ENCODE measurements around the gene BANP. TPM values are rescaled to one million over a fixed set of nuclear protein-coding genes. Genes with fewer than 3 reads are reported as not detected.
"Not testable (repeated sequence)": the region's sequence is repeated elsewhere in the genome, so short reads cannot be mapped to it uniquely, and the experiment has no call there.

The BANP gene
- total RNA-seq, 1 experiment from 2014 or later: 17.3 TPM

GRCh38 chr16:87966064-87966645 lies 14.9 kb downstream of the BANP start:
- peak; percentile 46 for DNase-seq (ENCODE audit: low read depth)

- DNase-seq (ENCODE audit: low read depth): peak; percentile 31
Observed at GRCh38 chr16:87966685-87967185, 15.5 kb downstream of the BANP start.

GRCh38 chr16:87968541-87968940 lies 17.3 kb downstream of the BANP start:
- DNase-seq (ENCODE audit: low read depth): no peak

GRCh38 chr16:87970186-87970585 lies 19.0 kb downstream of the BANP start:
- DNase-seq (ENCODE audit: low read depth): peak; percentile 56

GRCh38 chr16:87971933-87972332 lies 20.7 kb downstream of the BANP start:
- no peak for DNase-seq (ENCODE audit: low read depth)

GRCh38 chr16:87973717-87974116 lies 22.5 kb downstream of the BANP start:
- DNase-seq (ENCODE audit: low read depth): no peak

- no peak for DNase-seq (ENCODE audit: low read depth)
Observed at GRCh38 chr16:87974178-87974577, 22.9 kb downstream of the BANP start.

- no peak for DNase-seq (ENCODE audit: low read depth)
Observed at GRCh38 chr16:87976665-87977064, 25.4 kb downstream of the BANP start.

- no peak for DNase-seq (ENCODE audit: low read depth)
Observed at GRCh38 chr16:87978127-87978526, 26.9 kb downstream of the BANP start.

GRCh38 chr16:87979352-87979751 lies 28.1 kb downstream of the BANP start:
- DNase-seq (ENCODE audit: low read depth): no peak

- DNase-seq (ENCODE audit: low read depth): not testable (repeated sequence)
Observed at GRCh38 chr16:87979911-87980630, 28.8 kb downstream of the BANP start.

GRCh38 chr16:87981376-87981775 lies 30.1 kb downstream of the BANP start:
- DNase-seq (ENCODE audit: low read depth): not testable (repeated sequence)

- DNase-seq (ENCODE audit: low read depth): no peak
Observed at GRCh38 chr16:87982581-87983041, 31.4 kb downstream of the BANP start.

- not testable (repeated sequence) for DNase-seq (ENCODE audit: low read depth)
Observed at GRCh38 chr16:87983072-87983736, 32.0 kb downstream of the BANP start.

- peak; percentile 33 for DNase-seq (ENCODE audit: low read depth)
Observed at GRCh38 chr16:87983737-87984097, 32.5 kb downstream of the BANP start.

GRCh38 chr16:87984180-87984579 lies 32.9 kb downstream of the BANP start:
- not testable (repeated sequence) for DNase-seq (ENCODE audit: low read depth)

- no peak for DNase-seq (ENCODE audit: low read depth)
Observed at GRCh38 chr16:87984632-87985267, 33.5 kb downstream of the BANP start.

GRCh38 chr16:87985493-87985892 lies 34.3 kb downstream of the BANP start:
- not testable (repeated sequence) for DNase-seq (ENCODE audit: low read depth)

- DNase-seq (ENCODE audit: low read depth): peak; percentile 52
Observed at GRCh38 chr16:87986361-87986849, 35.2 kb downstream of the BANP start.

- not testable (repeated sequence) for DNase-seq (ENCODE audit: low read depth)
Observed at GRCh38 chr16:87988596-87988995, 37.4 kb downstream of the BANP start.

- not testable (repeated sequence) for DNase-seq (ENCODE audit: low read depth)
Observed at GRCh38 chr16:87990254-87990653, 39.0 kb downstream of the BANP start.

- not testable (repeated sequence) for DNase-seq (ENCODE audit: low read depth)
Observed at GRCh38 chr16:87992142-87992541, 40.9 kb downstream of the BANP start.
